Spleen (tissue), 11 donors: ENCODE data around the gene TBXAS1. TPM values are rescaled to one million over a fixed set of nuclear protein-coding genes. Genes with fewer than 3 reads are reported as not detected.

Experiments used
- DNase-seq: peaks from one replicate; pipeline ENCODE4 v3.0.0-alpha.2; 2020
- H3K27ac ChIP-seq, 8 donors: fragments of 200-600 bp; sonication (generic) in 7 of 8; 1 replicate in 4 of 8; 2 replicates in 4 of 8; pipeline versions ENCODE4 v1.5.0 to v1.8.0; 2016 to 2021; ENCODE audit warnings: inconsistent platforms in 4 of 8, mild to moderate bottlenecking in 4 of 8, moderate library complexity in 1 of 8
- H3K27me3 ChIP-seq, 7 donors: fragments of 200-600 bp; sonication (generic) in 6 of 7; replicated peaks in 1 of 7; 1 replicate in 4 of 7; 2 replicates in 3 of 7; pipeline versions ENCODE4 v1.5.0 to v1.8.0; 2016 to 2021; ENCODE audit warnings: inconsistent platforms in 3 of 7, mild to moderate bottlenecking in 1 of 7
- H3K36me3 ChIP-seq, 6 donors: fragments of 200-600 bp; sonication (generic) in 5 of 6; 1 replicate in 4 of 6; 2 replicates in 2 of 6; pipeline versions ENCODE4 v1.5.0 to v1.8.0; 2016 to 2021; ENCODE audit warnings: inconsistent platforms in 2 of 6
- H3K4me1 ChIP-seq, 6 donors: fragments of 200-600 bp; sonication (generic) in 5 of 6; 1 replicate in 3 of 6; 2 replicates in 3 of 6; pipeline versions ENCODE4 v1.5.0 to v1.8.0; 2016 to 2021; ENCODE audit warnings: inconsistent platforms in 3 of 6
- H3K4me3 ChIP-seq, 8 donors: fragments of 200-600 bp; sonication (generic) in 7 of 8; 1 replicate in 4 of 8; 2 replicates in 4 of 8; pipeline versions ENCODE4 v1.5.0 to v1.8.0; 2016 to 2021; ENCODE audit warnings: inconsistent platforms in 4 of 8, mild to moderate bottlenecking in 4 of 8, moderate library complexity in 2 of 8
- H3K9me3 ChIP-seq, 8 donors: fragments of 200-600 bp; sonication (generic) in 7 of 8; 1 replicate in 4 of 8; 2 replicates in 4 of 8; pipeline versions ENCODE4 v1.5.0 to v1.8.0; 2016 to 2021; ENCODE audit warnings: inconsistent platforms in 4 of 8
- CTCF ChIP-seq, 11 experiments: fragments of 200-600 bp in 7 of 11; fragments of 450-650 bp in 4 of 11; sonication (generic) in 4 of 11; IDR thresholded peaks in 8 of 11; conservative IDR thresholded peaks in 3 of 11; 1 replicate in 7 of 11; 2 replicates in 4 of 11; pipeline versions ENCODE4 v1.4.0 to v1.8.0; 2016 to 2021; ENCODE audit warnings: antibody characterized with exemption in 11 of 11, inconsistent platforms in 4 of 11, mild to moderate bottlenecking in 1 of 11
- POLR2A ChIP-seq, 3 donors: fragments of 450-650 bp; IDR thresholded peaks; one replicate each; pipeline ENCODE4 v1.5.1; 2017; ENCODE audit warnings: antibody characterized with exemption in 3 of 3, mild to moderate bottlenecking in 1 of 3
- POLR2AphosphoS5 ChIP-seq, 3 donors: sonication (generic); formaldehyde crosslinking; IDR thresholded peaks; one replicate each; pipeline ENCODE4 v1.5.1; 2017; ENCODE audit warnings: antibody characterized with exemption in 3 of 3
- WGBS, 5 donors: extraction: QIAGEN DNeasy Blood & Tissue Kit in 3 of 5; methylation state at CpG; one replicate each; pipeline versions ENCODE4 v1.1.5 to v1.1.7; 2013 to 2018; 5-methylcytosine and 5-hydroxymethylcytosine counted together
- intact Hi-C: fragments of 100-400 bp; cut with DNase I; formaldehyde crosslinking; loops from one replicate; pipeline ENCODE4 v1.15.0; 2023; ENCODE audit warnings: low total_unique reads
- polyA plus RNA-seq, 3 donors: library from polyadenylated mRNA; stranded (reverse); fragments of 200-250 nt; gene quantifications; one replicate each; pipeline ENCODE4 v1.2.1, GENCODE V29; 2013
- total RNA-seq, 7 donors: library from RNA; depleted of rRNA in 3 of 7; stranded (reverse); fragments of >200 nt in 3 of 7; fragmentation: NEBNext Ultra II Directional in 4 of 7; extraction: Animal tissue kit (Norgen Biotek cat#: 25700) in 4 of 7; gene quantifications; one replicate each; pipeline versions ENCODE4 v1.1.0 to v1.2.1, GENCODE V29; 2016 to 2021
- donor health status: healthy with polysubstance abuse.
- donor health status: DM: no; HTN: no; CAD: no; lungs with moderate emphysema.
- donor health status: DM: no; HTN: no; CAD: no.
- donor health status: Bipolar disorder and iron deficiency.
- donor health status: healthy.
- donor health status: DM: no; HTN: no; CAD: no.
- donor health status: DM: yes; HTN: yes; CAD: no.

The TBXAS1 gene
- total and polyA plus RNA-seq, 10 donors: 19.8 to 287 (median 147) TPM

GRCh38 chr7:139953229-139953628 is 124.2 kb downstream of the TBXAS1 start:
- Histone ChIP-seq H3K9me3 (peaks cover 0 to 1% (median under 1%) of the 10 kb centered on the region in 8 donors), H3K36me3 (peaks cover 0 to 66% (median 4%) of the 10 kb centered on the region in 6 donors), H3K27me3 (no peaks in the 10 kb centered on the region), H3K4me1 (no peaks in the 10 kb centered on the region), H3K27ac (no peak overlapping the region), H3K4me3 (no peak overlapping the region)
- intact Hi-C loops: no loop called here
- no peak for TF ChIP-seq POLR2AphosphoS5 (IDR thresholded peaks at IDR 0.05)
- TF ChIP-seq CTCF (IDR thresholded peaks at IDR 0.05 in 8 of 11, conservative IDR thresholded peaks at IDR 0.05 in 3 of 11): no peak
- no peak for TF ChIP-seq POLR2A (IDR thresholded peaks at IDR 0.05)
- no peak for DNase-seq
- 90 to 96% (median 92%) methylated on average over 7 of the region's 7 CpGs for WGBS, 5 donors

- TF ChIP-seq POLR2A (IDR thresholded peaks at IDR 0.05) (no peak), POLR2AphosphoS5 (IDR thresholded peaks at IDR 0.05) (peak in 1 of 3 donors; percentile 29), CTCF (IDR thresholded peaks at IDR 0.05 in 8 of 11, conservative IDR thresholded peaks at IDR 0.05 in 3 of 11) (no peak)
- DNase-seq: no peak
- intact Hi-C loops: no loop called here
- no peak overlapping the region for H3K27ac ChIP-seq
- peaks cover 0 to 78% (median 8%) of the 10 kb centered on the region in 6 donors for H3K36me3 ChIP-seq
- H3K9me3 ChIP-seq: no peaks in the 10 kb centered on the region
- H3K27me3 ChIP-seq: no peaks in the 10 kb centered on the region
- H3K4me3 ChIP-seq: no peak overlapping the region
- 91 to 95% (median 92%) methylated on average over 16 to 17 of the region's 17 CpGs for WGBS, 5 donors
- no peaks in the 10 kb centered on the region for H3K4me1 ChIP-seq
Measured at GRCh38 chr7:139955109-139955820, 126.2 kb downstream of the TBXAS1 start.

- 88 to 94% (median 91%) methylated on average over 14 of the region's 14 CpGs for WGBS, 5 donors
Measured at GRCh38 chr7:139958599-139959284, 129.7 kb downstream of the TBXAS1 start.

More at GRCh38 chr7:139958599-139959284, 129.7 kb downstream of the TBXAS1 start:
- Histone ChIP-seq H3K36me3 (peaks cover 0 to 98% (median 11%) of the 10 kb centered on the region in 6 donors), H3K4me1 (no peaks in the 10 kb centered on the region), H3K4me3 (no peak overlapping the region), H3K27me3 (no peaks in the 10 kb centered on the region), H3K27ac (no peak overlapping the region), H3K9me3 (no peaks in the 10 kb centered on the region)
- intact Hi-C loops: no loop called here
- DNase-seq: no peak
- TF ChIP-seq POLR2AphosphoS5 (IDR thresholded peaks at IDR 0.05): peak in 1 of 3 donors; percentile 56
- no peak for TF ChIP-seq CTCF (IDR thresholded peaks at IDR 0.05 in 8 of 11, conservative IDR thresholded peaks at IDR 0.05 in 3 of 11)
